Ascending aorta (tissue), 2 donors: Measurements from ENCODE around the gene RAB3A. TPM values are rescaled to one million over a fixed set of nuclear protein-coding genes. Genes with fewer than 3 reads are reported as not detected.

ENCODE experiments used
- DNase-seq, 2 donors: peaks; one replicate each; pipeline ENCODE4 v3.0.0-alpha.2; 2019; ENCODE audit warnings: low spot score in 2 of 2
- H3K27ac ChIP-seq, 2 donors: fragments of 200-600 bp; sonication (generic); one replicate each; pipeline ENCODE4 v1.5.1; 2016 to 2017; ENCODE audit warnings: mild to moderate bottlenecking in 1 of 2
- H3K27me3 ChIP-seq: fragments of 200-600 bp; sonication (generic); one replicate; pipeline ENCODE4 v1.5.1; 2017
- H3K36me3 ChIP-seq, 2 donors: fragments of 200-600 bp; sonication (generic); one replicate each; pipeline ENCODE4 v1.5.1; 2016
- H3K4me1 ChIP-seq, 2 donors: fragments of 200-600 bp; sonication (generic); one replicate each; pipeline ENCODE4 v1.5.1; 2016 to 2017; ENCODE audit warnings: mild to moderate bottlenecking in 1 of 2
- H3K4me3 ChIP-seq, 2 donors: fragments of 200-600 bp; sonication (generic); one replicate each; pipeline ENCODE4 v1.5.1; 2016 to 2017; ENCODE audit warnings: mild to moderate bottlenecking in 1 of 2
- H3K9me3 ChIP-seq, 2 donors: fragments of 200-600 bp; sonication (generic); one replicate each; pipeline ENCODE4 v1.5.1; 2016
- intact Hi-C: fragments of 100-400 bp; cut with DNase I; formaldehyde crosslinking; loops from one replicate; pipeline ENCODE4 v1.15.1; 2023
- total RNA-seq: library from RNA; depleted of rRNA; stranded (reverse); fragments of >200 nt; gene quantifications from one replicate; pipeline ENCODE4 v1.1.0, GENCODE V29; 2016
- TF ChIP-seq, protein P1 (sequence below), 3 experiments: fragments of 200-600 bp in 2 of 3; fragments of 450-650 bp in 1 of 3; sonication (generic) in 2 of 3; IDR thresholded peaks; one replicate each; pipeline ENCODE4 v1.5.1; 2016 to 2019; ENCODE audit warnings: antibody characterized with exemption in 3 of 3, mild to moderate bottlenecking in 1 of 3, moderate library complexity in 1 of 3

Gene RAB3A
- total RNA-seq, 1 donor from 2014 or later = 12.3 TPM

DNA sequence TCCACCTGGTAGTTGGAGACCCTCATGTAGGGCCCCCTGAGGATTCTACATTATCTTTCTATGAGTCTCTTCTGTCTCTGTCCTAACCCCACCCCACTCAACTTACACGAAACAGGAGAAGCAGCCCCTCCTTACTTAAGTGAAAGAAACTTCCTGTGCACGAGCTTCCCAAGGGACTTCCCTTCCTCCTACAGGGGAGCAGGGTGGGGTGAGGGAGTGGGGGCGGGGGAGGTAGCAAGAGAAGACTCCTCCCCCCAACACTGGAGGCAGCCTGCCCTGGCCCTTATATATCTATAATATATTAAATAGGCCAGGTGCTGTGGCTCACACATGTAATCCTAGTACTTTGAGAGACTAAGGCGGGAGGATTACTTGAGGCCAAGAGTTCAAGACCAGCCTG lies 27.9 kb upstream of the RAB3A start:
- no peak for DNase-seq
- peaks cover 8 to 13% of the 10 kb centered on the region in 2 donors for H3K9me3 ChIP-seq
- H3K4me1 ChIP-seq = no peaks in the 10 kb centered on the region
- TF ChIP-seq, protein P1, sequence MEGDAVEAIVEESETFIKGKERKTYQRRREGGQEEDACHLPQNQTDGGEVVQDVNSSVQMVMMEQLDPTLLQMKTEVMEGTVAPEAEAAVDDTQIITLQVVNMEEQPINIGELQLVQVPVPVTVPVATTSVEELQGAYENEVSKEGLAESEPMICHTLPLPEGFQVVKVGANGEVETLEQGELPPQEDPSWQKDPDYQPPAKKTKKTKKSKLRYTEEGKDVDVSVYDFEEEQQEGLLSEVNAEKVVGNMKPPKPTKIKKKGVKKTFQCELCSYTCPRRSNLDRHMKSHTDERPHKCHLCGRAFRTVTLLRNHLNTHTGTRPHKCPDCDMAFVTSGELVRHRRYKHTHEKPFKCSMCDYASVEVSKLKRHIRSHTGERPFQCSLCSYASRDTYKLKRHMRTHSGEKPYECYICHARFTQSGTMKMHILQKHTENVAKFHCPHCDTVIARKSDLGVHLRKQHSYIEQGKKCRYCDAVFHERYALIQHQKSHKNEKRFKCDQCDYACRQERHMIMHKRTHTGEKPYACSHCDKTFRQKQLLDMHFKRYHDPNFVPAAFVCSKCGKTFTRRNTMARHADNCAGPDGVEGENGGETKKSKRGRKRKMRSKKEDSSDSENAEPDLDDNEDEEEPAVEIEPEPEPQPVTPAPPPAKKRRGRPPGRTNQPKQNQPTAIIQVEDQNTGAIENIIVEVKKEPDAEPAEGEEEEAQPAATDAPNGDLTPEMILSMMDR (IDR thresholded peaks at IDR 0.05) = no peak
- H3K4me3 ChIP-seq = no peak overlapping the region
- no peaks in the 10 kb centered on the region for H3K36me3 ChIP-seq
- intact Hi-C loops = no loop called here
- no peak overlapping the region for H3K27ac ChIP-seq
- H3K27me3 ChIP-seq = peaks cover 11% of the 10 kb centered on the region

DNA sequence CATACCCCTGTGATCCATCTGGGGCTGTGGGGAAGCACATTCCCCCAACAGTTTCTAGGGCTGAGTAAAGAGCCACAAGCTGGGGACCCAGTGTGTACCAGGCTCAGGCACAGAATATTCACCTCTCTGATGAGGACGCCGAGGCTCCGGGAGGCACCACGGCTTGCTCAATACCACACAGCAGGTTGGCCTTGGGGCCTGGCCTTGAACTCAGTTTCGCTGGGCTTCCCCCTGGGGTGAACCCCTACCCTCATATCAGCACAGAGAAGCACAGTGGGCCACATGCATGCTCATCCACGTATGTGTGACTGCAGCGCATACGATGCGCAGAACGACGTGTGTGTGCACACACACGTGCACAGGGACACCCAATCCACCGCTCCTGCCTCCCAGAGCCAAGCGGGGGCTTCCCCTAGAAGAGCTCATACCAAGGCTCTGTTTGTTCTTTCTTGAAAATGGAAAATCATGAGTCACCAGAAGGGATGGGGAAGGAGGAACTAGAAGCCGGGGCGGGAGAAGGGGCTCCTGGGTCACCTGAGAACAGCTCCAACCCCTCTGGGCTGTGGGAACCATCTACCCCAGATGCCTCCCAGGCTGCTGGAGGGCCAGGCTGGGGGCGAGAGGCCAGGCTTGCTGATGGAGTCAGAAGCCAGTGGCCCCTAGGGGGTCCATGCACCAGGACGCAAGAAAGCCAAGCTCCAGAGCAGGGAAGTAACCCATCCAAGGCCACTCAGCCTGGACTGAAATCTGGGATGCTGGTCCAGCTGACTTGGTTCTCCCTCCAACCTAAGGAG lies 27.3 kb upstream of the RAB3A start:
- H3K36me3 ChIP-seq = no peaks in the 10 kb centered on the region
- no peak overlapping the region for H3K4me3 ChIP-seq
- peaks cover 8 to 13% of the 10 kb centered on the region in 2 donors for H3K9me3 ChIP-seq
- intact Hi-C loops = no loop called here
- peaks cover 0 to 2% of the 10 kb centered on the region in 2 donors for H3K4me1 ChIP-seq
- H3K27ac ChIP-seq = no peak overlapping the region
- peaks cover 16% of the 10 kb centered on the region for H3K27me3 ChIP-seq
- TF ChIP-seq, protein P1 (IDR thresholded peaks at IDR 0.05) = no peak
- DNase-seq = no peak

DNA sequence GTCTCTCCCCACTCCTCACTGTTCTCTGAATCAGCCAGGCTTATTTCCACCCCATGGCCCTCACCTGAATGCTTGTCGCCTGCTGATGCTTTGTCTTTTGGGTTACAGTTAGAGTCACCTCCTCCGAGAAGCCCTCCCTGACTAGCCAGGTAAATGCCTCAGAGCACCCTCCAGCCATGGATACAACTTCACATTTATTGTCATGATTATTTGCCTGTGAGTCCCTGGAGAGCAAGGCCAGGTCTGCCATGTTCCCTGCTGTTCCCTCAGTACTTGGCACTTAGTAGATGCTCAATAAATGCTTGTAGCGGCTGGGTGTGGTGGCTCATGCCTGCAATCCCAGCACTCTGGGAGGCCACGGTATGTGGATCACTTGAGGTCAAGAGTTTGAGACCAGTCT lies 26.1 kb upstream of the RAB3A start:
- Histone ChIP-seq H3K27me3 (peaks cover 16% of the 10 kb centered on the region), H3K4me3 (no peak overlapping the region), H3K36me3 (no peaks in the 10 kb centered on the region), H3K9me3 (peaks cover 8 to 13% of the 10 kb centered on the region in 2 donors), H3K27ac (no peak overlapping the region), H3K4me1 (peaks cover 5 to 8% of the 10 kb centered on the region in 2 donors)
- intact Hi-C loops = no loop called here
- TF ChIP-seq, protein P1 (IDR thresholded peaks at IDR 0.05) = no peak
- no peak for DNase-seq

DNA sequence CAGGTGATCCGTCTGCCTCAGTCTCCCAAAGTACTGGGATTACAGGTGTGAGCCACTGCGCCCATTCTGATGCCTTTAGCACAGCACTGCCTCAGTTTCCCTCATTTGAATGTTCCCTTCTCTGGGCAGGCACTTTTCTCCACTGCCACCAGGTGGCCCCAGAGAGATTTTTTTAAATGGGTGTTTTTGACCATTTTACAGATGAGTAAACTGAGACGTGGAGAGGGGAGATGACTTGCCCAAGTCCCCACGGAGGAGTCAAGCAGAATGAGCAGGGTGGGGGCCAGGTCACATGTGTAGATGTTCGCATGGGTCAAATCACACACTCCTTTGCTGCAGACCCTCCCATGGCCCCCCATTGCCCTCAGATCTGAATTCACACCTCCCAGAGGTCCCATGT lies 25.6 kb upstream of the RAB3A start:
- no peak overlapping the region for H3K4me3 ChIP-seq
- peaks cover 8 to 13% of the 10 kb centered on the region in 2 donors for H3K9me3 ChIP-seq
- peaks cover 7 to 12% of the 10 kb centered on the region in 2 donors for H3K4me1 ChIP-seq
- intact Hi-C loops = no loop called here
- no peak for DNase-seq
- no peak overlapping the region for H3K27ac ChIP-seq
- TF ChIP-seq, protein P1 (IDR thresholded peaks at IDR 0.05) = peak in 2 of 3 experiments; percentile 31 to 36
- no peaks in the 10 kb centered on the region for H3K36me3 ChIP-seq
- peaks cover 16% of the 10 kb centered on the region for H3K27me3 ChIP-seq

DNA sequence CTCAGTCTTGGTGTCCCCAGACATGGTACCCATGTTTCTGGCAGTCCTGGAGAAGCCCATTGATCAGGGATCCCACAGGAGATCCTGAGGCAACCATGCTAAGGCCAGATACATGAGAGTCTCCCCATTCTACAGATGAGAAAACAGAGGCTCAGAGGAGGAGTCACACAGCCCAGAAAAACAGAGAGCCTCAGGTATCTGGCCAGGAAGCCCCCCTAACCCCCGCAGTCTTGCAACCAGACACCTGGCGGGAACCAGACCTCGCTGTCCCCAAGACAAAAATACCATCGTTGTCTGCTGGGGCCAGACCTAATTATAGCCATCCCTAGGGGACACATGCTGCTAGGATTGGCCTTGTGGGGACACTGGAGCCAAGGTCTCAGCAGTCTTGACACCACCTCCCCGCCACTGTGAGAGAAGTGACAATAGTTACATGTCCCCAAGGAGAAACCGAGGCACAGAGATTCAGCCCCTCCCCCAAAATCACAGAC lies 24.0 kb upstream of the RAB3A start:
- TF ChIP-seq, protein P1 (IDR thresholded peaks at IDR 0.05) = no peak
- Histone ChIP-seq H3K27me3 (peaks cover 16% of the 10 kb centered on the region), H3K9me3 (peaks cover 1 to 3% of the 10 kb centered on the region in 2 donors), H3K27ac (no peak overlapping the region), H3K4me1 (peaks cover 7 to 15% of the 10 kb centered on the region in 2 donors), H3K36me3 (no peaks in the 10 kb centered on the region), H3K4me3 (no peak overlapping the region)
- DNase-seq = no peak
- intact Hi-C loops = no loop called here
